GM18873 (cell line): ENCODE measurements around the gene PHACTR3.

Experiments used
- ATAC-seq: cut with Tn5 transposase; IDR thresholded peaks from one replicate; pipeline ENCODE4 v1.9.1; 2021; ENCODE audit warnings: mild to moderate bottlenecking, moderate library complexity, moderate number of reproducible peaks; ENCODE audit not compliant: unreplicated experiment, low FRiP score

PHACTR3 gene

GRCh38 chr20:59643615-59644061, 39.3 kb downstream of the PHACTR3 start:
- no peak for ATAC-seq

DNA sequence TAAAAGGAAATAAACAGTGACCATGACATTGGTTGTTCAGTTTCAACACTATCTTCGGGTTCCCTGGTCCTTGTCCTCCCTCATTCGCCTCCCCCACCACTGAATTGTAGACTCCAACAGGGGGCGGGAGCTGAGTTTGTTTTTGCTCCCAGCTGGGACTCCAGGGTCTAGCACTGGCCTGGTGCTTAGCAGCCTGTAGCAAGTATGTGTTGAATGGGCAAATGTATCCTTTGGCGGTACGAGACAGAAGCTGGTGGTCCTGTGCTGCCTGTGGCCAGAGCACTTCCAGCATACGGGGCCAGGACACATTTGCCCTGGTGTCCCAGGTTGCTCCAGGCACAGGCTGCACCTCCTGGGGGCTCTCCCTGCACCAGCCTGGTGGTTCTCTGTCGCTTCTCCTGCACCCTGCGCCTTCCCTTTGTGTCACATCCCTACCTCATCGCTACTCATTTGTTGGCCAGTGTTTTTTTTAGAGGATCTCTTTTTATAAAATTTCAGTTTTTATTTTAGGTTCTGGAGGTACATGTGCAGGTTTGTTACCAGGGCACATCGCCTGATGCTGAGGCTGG, 40.1 kb downstream of the PHACTR3 start:
- ATAC-seq = no peak

GRCh38 chr20:59645271-59645670, 40.9 kb downstream of the PHACTR3 start:
- no peak for ATAC-seq

DNA sequence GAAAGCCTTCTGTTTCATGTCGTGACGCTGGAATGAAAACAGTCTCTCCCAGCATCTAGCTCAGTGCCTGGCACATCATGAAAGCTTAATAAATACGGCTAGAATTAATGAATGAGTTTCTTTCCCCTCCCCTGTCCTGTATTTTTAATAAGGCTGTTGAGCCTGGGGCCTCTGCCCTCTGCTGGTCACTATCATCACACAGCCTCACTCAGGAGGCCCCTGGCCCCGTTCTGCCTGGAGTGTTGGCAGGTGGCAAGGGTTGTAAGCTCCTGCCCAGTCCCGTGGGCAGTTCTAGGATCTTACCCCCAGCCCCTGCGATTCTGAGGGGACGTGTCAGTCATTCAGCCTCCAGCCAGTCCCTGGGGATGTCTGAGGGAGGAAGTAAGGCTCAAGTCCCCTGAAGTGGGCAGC, 41.4 kb downstream of the PHACTR3 start:
- no peak for ATAC-seq

- ATAC-seq = no peak
These were observed 42.1 kb downstream of the PHACTR3 start for GRCh38 chr20:59646487-59646886.

- no peak for ATAC-seq
These were observed 42.9 kb downstream of the PHACTR3 start for GRCh38 chr20:59647271-59647670.

DNA sequence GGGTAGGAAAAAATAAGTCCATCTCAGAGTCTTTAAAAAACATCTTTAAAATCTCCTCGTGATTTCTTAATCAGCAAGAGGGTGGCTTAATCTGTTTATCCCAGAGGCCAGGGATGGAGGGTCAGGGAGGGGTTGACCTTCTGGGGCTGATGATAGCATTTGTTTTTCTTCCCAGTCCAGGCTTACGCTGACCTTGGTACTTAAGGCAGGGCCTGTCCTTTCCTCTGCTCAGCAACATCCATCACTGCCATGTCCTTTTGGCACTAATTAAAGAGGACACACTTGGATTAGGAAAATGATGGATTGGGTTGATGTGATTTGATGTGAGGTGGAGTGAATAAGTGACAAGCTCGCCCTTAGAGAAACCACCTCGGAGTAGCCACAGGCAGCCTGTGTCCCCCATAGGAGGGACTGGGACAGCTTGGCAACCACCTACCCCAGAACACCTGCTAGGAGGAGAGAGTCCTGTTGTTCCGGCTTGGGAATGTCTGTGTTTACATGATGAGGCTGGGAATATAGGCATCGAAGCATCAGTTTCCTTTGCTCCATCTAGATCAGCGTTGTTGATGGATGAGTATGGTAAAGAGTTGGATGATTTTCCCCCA, 44.2 kb downstream of the PHACTR3 start:
- no peak for ATAC-seq

GRCh38 chr20:59650418-59650817, 46.1 kb downstream of the PHACTR3 start:
- ATAC-seq = no peak

GRCh38 chr20:59652381-59652780, 48.0 kb downstream of the PHACTR3 start:
- no peak for ATAC-seq

GRCh38 chr20:59656417-59656816, 52.1 kb downstream of the PHACTR3 start:
- no peak for ATAC-seq

GRCh38 chr20:59657459-59658046, 53.2 kb downstream of the PHACTR3 start:
- ATAC-seq = no peak

- no peak for ATAC-seq
These were observed 56.1 kb downstream of the PHACTR3 start for GRCh38 chr20:59660471-59660870.

GRCh38 chr20:59661153-59661552, 56.8 kb downstream of the PHACTR3 start:
- ATAC-seq = no peak

GRCh38 chr20:59661621-59662020, 57.3 kb downstream of the PHACTR3 start:
- ATAC-seq = no peak

GRCh38 chr20:59662161-59662560, 57.8 kb downstream of the PHACTR3 start:
- ATAC-seq = no peak

DNA sequence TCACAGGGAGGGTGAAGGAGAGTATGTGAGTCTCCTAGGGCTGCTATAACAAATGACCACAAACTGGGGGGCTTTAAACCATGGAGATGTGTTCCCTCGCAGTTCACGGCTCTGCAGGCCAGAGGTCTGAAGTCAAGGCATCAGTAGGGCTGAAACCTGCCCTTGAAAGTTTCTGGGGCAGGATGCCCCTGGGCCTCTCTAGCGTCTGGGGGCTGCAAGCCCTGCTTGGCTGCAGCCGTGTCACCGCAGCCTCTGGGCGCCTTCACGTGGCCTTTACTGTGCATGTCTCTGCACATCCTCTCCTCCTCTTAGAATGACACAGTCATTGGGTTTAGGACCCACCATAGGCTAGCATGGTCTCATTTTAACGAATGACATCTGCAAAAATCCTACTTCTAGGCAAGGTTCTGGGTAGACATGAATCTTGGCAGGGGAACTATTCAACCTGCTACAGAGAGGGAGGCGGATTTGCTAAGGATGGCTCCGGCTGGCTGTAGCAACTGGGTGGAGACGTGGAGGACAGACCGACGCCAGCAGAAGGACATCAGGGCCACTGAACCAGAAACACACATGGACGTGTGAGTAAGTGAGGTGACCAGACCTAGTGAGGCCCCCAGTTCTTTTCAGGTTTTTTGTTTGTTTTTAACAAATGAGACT, 58.6 kb downstream of the PHACTR3 start:
- no peak for ATAC-seq

DNA sequence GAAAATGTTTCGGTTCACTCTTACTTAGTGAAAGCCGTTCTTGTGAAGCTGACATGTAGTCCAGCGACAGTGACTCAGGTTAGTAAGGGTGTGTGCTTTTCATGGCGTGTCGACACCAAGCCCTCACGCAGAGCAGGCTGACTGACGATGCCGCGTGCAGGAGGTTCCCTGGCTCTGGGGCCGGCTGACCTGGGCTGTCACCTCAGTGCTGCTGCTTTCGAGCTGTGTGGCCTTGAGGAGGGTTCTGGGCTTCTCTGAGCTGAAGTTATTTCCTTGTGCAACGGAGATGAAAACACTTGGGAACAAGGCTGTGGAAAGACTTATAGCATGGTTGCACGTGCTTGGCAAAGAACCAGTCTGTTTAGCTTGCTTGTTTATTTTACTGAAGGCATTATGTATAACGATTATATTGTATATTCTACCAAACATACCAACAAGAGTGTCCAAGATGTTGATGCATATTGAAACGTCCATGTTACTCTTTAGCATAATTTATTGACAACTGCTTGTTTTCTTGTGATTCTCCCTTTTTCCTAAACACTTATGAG, 59.2 kb downstream of the PHACTR3 start:
- no peak for ATAC-seq

DNA sequence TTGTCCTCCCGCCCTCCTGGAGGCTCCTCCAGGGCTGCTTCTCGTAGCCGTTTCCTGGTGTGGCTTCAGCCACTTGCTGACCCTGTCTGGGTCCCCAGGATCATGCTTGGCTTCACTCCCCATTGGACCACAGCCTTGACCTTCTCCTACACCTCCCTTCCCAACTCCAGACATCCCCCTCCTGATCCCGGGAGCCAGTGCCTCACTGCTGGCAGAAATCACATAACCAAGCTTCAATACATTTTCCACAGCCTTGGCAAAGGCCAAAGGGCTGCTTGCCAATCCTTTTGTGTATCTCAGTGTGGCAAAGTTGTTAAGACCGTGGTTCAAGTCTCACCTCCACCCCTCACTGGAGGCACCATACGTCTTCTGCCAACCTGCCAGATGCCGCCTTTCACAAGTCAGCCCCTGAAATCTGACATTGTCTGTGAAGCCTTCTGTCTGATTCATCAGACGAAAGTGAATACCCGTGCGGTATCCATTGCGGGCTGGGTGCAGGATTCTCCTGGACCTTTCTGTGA, 60.1 kb downstream of the PHACTR3 start:
- no peak for ATAC-seq

DNA sequence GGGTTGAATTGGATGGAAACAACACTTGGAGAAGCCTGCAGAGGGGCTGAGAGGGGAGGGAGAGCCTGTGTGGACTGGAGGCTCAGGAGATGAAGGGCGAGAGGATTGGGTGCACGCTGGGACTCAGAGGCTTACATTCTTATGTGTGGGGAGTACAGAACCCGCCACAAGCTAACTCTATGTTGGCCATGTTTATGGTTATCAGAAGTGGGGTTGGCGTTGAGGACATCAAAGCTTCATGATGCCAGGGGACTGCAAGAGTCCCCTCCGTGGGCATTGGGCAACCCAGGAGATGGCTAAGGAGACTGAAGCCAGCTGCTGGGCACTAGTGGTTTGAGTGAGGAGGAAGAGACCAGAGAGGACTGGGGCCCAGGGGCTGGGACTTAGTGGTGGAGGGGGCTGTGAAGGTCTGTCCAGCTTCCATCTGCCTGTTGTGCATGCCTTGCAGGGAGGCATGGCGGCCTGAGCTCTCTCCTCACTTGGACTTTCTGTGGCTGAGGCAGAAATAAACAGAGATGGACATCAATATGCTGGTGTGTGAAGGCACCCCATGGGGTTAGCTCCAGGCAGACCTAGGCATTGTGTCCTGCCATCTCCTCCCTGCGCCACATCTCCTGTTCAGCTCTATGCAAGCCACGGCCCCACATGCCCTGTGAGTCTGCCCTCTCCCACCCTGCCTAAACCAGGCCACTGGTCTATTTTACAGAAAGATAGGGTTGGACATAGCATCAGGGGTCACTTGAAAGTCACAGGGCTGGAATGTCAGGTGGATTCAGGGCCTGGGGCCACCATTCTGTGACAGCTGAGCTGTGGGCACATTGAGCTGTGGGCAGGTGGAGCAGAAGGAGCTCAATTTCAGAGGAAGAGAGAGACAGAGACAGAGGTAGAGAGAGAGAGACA, 61.6 kb downstream of the PHACTR3 start:
- ATAC-seq = no peak

DNA sequence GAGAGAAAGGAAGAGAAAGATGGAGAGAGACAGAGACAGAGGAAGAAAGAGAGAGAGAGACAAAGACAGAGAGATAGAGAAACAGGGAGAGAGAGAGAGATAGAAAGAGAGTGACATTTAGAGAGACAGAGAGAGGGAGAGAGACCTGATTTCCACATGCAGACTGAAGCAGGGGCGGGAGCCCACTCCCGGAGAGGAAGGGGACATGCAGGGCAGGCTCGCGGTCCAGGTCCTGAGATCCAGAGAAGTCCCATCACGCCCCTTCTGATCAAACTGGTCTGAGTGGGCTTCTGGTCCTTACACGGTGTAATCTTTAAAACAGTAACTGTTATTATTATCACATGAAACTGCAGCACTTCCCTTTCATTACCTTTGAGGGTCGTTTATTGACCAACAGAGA, 62.2 kb downstream of the PHACTR3 start:
- no peak for ATAC-seq
